ENCODE results near the gene GPR26. TPM values are rescaled to one million over a fixed set of nuclear protein-coding genes. Genes with fewer than 3 reads are reported as not detected.

The GPR26 gene
- total and polyA plus RNA-seq, 2 donors (not counting 1 experiment from before 2014, with no cell fraction given) = not detected

DNA sequence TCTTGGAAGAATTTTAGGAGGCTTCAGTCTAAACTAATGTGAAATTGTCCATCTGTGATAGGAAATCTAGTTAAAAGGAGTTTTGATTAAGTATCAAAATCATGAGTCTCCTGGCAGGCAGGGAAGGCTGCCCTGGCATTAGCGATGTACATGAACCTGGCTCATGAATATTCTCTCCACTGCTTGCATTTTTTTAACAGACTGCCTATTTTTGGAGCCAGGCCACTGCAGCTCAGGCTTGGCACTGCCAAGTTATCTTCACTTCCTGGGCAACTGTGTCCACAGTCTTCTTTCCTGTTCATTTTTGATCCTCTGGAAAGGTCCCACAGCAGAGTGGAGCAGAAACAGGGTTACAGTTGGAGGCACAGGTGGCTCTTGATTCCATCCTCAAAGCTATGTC lies 7.0 kb downstream of the GPR26 start:
- ChIA-PET POLR2A (no interaction called here), CTCF (no interaction called here)
- Histone ChIP-seq H2AFZ (ENCODE audit: insufficient read depth, low read depth, low read length, poor library complexity, severe bottlenecking) (no peak overlapping the region), H3K36me3 (replicated peaks in 1 of 2; ENCODE audit: control extremely low read depth in 1 of 2, control insufficient read depth in 1 of 2, extremely low read depth in 1 of 2, insufficient read depth in 2 of 2, low read length in 1 of 2) (no peaks in the 10 kb centered on the region), H3K4me1 (ENCODE audit: control insufficient read depth in 2 of 2, insufficient read depth in 2 of 2, low read length in 2 of 2) (no peaks in the 10 kb centered on the region), H3K9me3 (ENCODE audit: control extremely low read depth in 1 of 3, control insufficient read depth in 2 of 3, insufficient read depth in 1 of 3, low read length in 2 of 3) (peaks cover 0 to 4% (median 0%) of the 10 kb centered on the region in 3 donors), H3K4me3 (ENCODE audit: control extremely low read depth in 1 of 5, extremely low read depth in 1 of 5, insufficient read depth in 1 of 5, low read depth in 2 of 5, low read length in 4 of 5) (no peak overlapping the region), H3K27me3 (replicated peaks in 1 of 4; ENCODE audit: control extremely low read depth in 1 of 4, control insufficient read depth in 3 of 4, insufficient read depth in 4 of 4, low read length in 3 of 4) (peaks cover 0 to 3% (median 0%) of the 10 kb centered on the region in 4 experiments), H4K20me1 (ENCODE audit: control insufficient read depth, insufficient read depth, low read length, poor library complexity, severe bottlenecking) (no peaks in the 10 kb centered on the region), H3K79me2 (ENCODE audit: control insufficient read depth, insufficient read depth, low read length) (no peaks in the 10 kb centered on the region), H3K9ac (ENCODE audit: low read length) (no peak overlapping the region), H3K27ac (ENCODE audit: low read length in 2 of 2) (no peak overlapping the region), H3K4me2 (replicated peaks; ENCODE audit: low read depth, low read length, poor library complexity, severe bottlenecking) (no peak overlapping the region)
- no peaks in the 10 kb centered on the region for H3K9me3 Mint-ChIP-seq (ENCODE audit: insufficient read depth)
- H3K27me3 Mint-ChIP-seq = peaks cover 18% of the 10 kb centered on the region
- no peak overlapping the region for H3K4me3 Mint-ChIP-seq
- WGBS (ENCODE audit: insufficient coverage) = 79% methylated on average over 1 of the region's 1 CpG
- TF ChIP-seq CTCF (IDR thresholded peaks at IDR 0.05) (no peak), EZH2 (IDR thresholded peaks at IDR 0.05; ENCODE audit: borderline replicate concordance, insufficient read depth, low read depth, low read length, poor library complexity, severe bottlenecking) (no peak)
- no peak for DNase-seq
- no peak for ATAC-seq (ENCODE audit: low read depth)
- intact Hi-C loops (cut with micrococcal nuclease) = no loop called here
- no peaks in the 10 kb centered on the region for H3K4me1 Mint-ChIP-seq
- H3K27ac Mint-ChIP-seq = no peak overlapping the region

DNA sequence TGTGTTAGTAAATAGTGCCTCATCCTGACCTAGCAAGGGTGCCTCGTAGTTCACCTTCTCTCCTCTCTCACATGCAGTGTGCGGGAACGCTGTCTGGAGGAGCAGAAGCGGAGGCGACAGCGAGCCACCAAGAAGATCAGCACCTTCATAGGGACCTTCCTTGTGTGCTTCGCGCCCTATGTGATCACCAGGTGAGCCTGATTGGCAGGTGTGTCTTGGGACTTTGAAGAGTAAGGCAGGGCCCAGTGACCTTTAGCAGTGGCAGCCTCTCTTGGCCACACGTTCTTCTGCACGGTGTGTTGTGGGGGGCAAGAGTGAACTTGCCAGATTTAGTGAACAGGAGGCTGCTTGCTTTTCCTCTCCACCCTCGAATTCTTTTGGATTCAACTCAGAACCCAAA lies 8.6 kb downstream of the GPR26 start:
- H3K4me1 Mint-ChIP-seq = no peaks in the 10 kb centered on the region
- CTCF ChIA-PET = no interaction called here

More for the DNA sequence above, 8.6 kb downstream of the GPR26 start:
- Histone ChIP-seq H3K27ac (ENCODE audit: low read length in 2 of 2) (no peak overlapping the region), H3K9ac (ENCODE audit: low read length) (no peak overlapping the region), H3K4me2 (replicated peaks; ENCODE audit: low read depth, low read length, poor library complexity, severe bottlenecking) (no peak overlapping the region), H2AFZ (ENCODE audit: insufficient read depth, low read depth, low read length, poor library complexity, severe bottlenecking) (no peak overlapping the region), H4K20me1 (ENCODE audit: control insufficient read depth, insufficient read depth, low read length, poor library complexity, severe bottlenecking) (no peaks in the 10 kb centered on the region), H3K4me1 (ENCODE audit: control insufficient read depth in 2 of 2, insufficient read depth in 2 of 2, low read length in 2 of 2) (no peaks in the 10 kb centered on the region), H3K4me3 (ENCODE audit: control extremely low read depth in 1 of 5, extremely low read depth in 1 of 5, insufficient read depth in 1 of 5, low read depth in 2 of 5, low read length in 4 of 5) (no peak overlapping the region), H3K27me3 (replicated peaks in 1 of 4; ENCODE audit: control extremely low read depth in 1 of 4, control insufficient read depth in 3 of 4, insufficient read depth in 4 of 4, low read length in 3 of 4) (peaks cover 0 to 3% (median 0%) of the 10 kb centered on the region in 4 experiments), H3K9me3 (ENCODE audit: control extremely low read depth in 1 of 3, control insufficient read depth in 2 of 3, insufficient read depth in 1 of 3, low read length in 2 of 3) (peaks cover 0 to 4% (median 0%) of the 10 kb centered on the region in 3 donors), H3K79me2 (ENCODE audit: control insufficient read depth, insufficient read depth, low read length) (no peaks in the 10 kb centered on the region), H3K36me3 (replicated peaks in 1 of 2; ENCODE audit: control extremely low read depth in 1 of 2, control insufficient read depth in 1 of 2, extremely low read depth in 1 of 2, insufficient read depth in 2 of 2, low read length in 1 of 2) (no peaks in the 10 kb centered on the region)
- 89% methylated on average over 8 of the region's 11 CpGs for whole genome bisulfite sequencing (ENCODE audit: insufficient coverage)
- intact Hi-C loops (cut with micrococcal nuclease) = no loop called here
- H3K9me3 Mint-ChIP-seq (ENCODE audit: insufficient read depth) = no peaks in the 10 kb centered on the region
- no peak overlapping the region for H3K4me3 Mint-ChIP-seq
- peaks cover 27% of the 10 kb centered on the region for H3K27me3 Mint-ChIP-seq
- ATAC-seq (ENCODE audit: low read depth) = no peak
- no peak for TF ChIP-seq CTCF (IDR thresholded peaks at IDR 0.05)
- TF ChIP-seq EZH2 (IDR thresholded peaks at IDR 0.05; ENCODE audit: borderline replicate concordance, insufficient read depth, low read depth, low read length, poor library complexity, severe bottlenecking) = no peak
- DNase-seq = no peak
- H3K27ac Mint-ChIP-seq = no peak overlapping the region
- POLR2A ChIA-PET = no interaction called here

Data from B cell (primary cell).